OCI-LY1 (cell line): Measurements from ENCODE around the gene MEA1.

Experiments used
- CTCF ChIP-seq: fragments of 200-600 bp; sonication (generic), shearing (Covaris generic); IDR thresholded peaks from 2 replicates; pipeline ENCODE4 v1.5.1; 2017; ENCODE audit warnings: mild to moderate bottlenecking, antibody characterized with exemption, low read length, moderate library complexity, mixed read lengths
- EZH2 ChIP-seq: fragments of 200-600 bp; sonication (generic), shearing (Covaris generic); IDR thresholded peaks from 2 replicates; pipeline ENCODE4 v1.8.0; 2017; ENCODE audit warnings: borderline replicate concordance, mixed run types, mild to moderate bottlenecking, antibody characterized with exemption, low read length, moderate library complexity, mixed read lengths

- TF ChIP-seq EZH2 (no peak), CTCF (no peak)
These were observed 24.0 kb upstream of the MEA1 start for GRCh38 chr6:43037706-43038105.
